Measurements from ENCODE around the gene METTL9.

GRCh38 chr16:21589551-21589950 lies 9.8 kb upstream of the METTL9 start:
- TF ChIP-seq, protein P1, sequence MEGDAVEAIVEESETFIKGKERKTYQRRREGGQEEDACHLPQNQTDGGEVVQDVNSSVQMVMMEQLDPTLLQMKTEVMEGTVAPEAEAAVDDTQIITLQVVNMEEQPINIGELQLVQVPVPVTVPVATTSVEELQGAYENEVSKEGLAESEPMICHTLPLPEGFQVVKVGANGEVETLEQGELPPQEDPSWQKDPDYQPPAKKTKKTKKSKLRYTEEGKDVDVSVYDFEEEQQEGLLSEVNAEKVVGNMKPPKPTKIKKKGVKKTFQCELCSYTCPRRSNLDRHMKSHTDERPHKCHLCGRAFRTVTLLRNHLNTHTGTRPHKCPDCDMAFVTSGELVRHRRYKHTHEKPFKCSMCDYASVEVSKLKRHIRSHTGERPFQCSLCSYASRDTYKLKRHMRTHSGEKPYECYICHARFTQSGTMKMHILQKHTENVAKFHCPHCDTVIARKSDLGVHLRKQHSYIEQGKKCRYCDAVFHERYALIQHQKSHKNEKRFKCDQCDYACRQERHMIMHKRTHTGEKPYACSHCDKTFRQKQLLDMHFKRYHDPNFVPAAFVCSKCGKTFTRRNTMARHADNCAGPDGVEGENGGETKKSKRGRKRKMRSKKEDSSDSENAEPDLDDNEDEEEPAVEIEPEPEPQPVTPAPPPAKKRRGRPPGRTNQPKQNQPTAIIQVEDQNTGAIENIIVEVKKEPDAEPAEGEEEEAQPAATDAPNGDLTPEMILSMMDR (conservative IDR thresholded peaks at IDR 0.05; ENCODE audit: low read length) = no peak
- TF ChIP-seq EZH2phosphoT487 (IDR thresholded peaks at IDR 0.05; ENCODE audit: borderline replicate concordance, low read depth, low read length) = no peak
